ENCODE measurements around the gene WDR88.
A peak's percentile ranks its signal among the peaks of the same experiment; 100 is the strongest.
"Not testable (repeated sequence)": the region's sequence is repeated elsewhere in the genome, so short reads cannot be mapped to it uniquely, and the experiment has no call there.

Gene WDR88

GRCh38 chr19:33198169-33198568 is 66.3 kb downstream of the WDR88 start:
- DNase-seq (ENCODE audit: low spot score): no peak

- no peak for DNase-seq (ENCODE audit: low spot score)
Measured at GRCh38 chr19:33199441-33200265, 67.7 kb downstream of the WDR88 start.

- no peak for DNase-seq (ENCODE audit: low spot score)
Measured at GRCh38 chr19:33201473-33201872, 69.6 kb downstream of the WDR88 start.

- no peak for DNase-seq (ENCODE audit: low spot score)
Measured at GRCh38 chr19:33201886-33202545, 70.1 kb downstream of the WDR88 start.

- DNase-seq (ENCODE audit: low spot score): no peak
Measured at GRCh38 chr19:33202546-33203507, 70.9 kb downstream of the WDR88 start.

GRCh38 chr19:33203529-33203928 is 71.6 kb downstream of the WDR88 start:
- no peak for DNase-seq (ENCODE audit: low spot score)

- DNase-seq (ENCODE audit: low spot score): no peak
Measured at GRCh38 chr19:33204136-33204973, 72.4 kb downstream of the WDR88 start.

GRCh38 chr19:33205110-33205509 is 73.2 kb downstream of the WDR88 start:
- no peak for DNase-seq (ENCODE audit: low spot score)

GRCh38 chr19:33205531-33206260 is 73.8 kb downstream of the WDR88 start:
- DNase-seq (ENCODE audit: low spot score): no peak

GRCh38 chr19:33206261-33207039 is 74.5 kb downstream of the WDR88 start:
- DNase-seq (ENCODE audit: low spot score): no peak

GRCh38 chr19:33207040-33207620 is 75.2 kb downstream of the WDR88 start:
- DNase-seq (ENCODE audit: low spot score): no peak

GRCh38 chr19:33207903-33208302 is 76.0 kb downstream of the WDR88 start:
- DNase-seq (ENCODE audit: low spot score): no peak

GRCh38 chr19:33208371-33208895 is 76.5 kb downstream of the WDR88 start:
- no peak for DNase-seq (ENCODE audit: low spot score)

- DNase-seq (ENCODE audit: low spot score): peak; percentile 66
Measured at GRCh38 chr19:33208904-33209849, 77.3 kb downstream of the WDR88 start.

GRCh38 chr19:33209850-33210230 is 77.9 kb downstream of the WDR88 start:
- not testable (repeated sequence) for DNase-seq (ENCODE audit: low spot score)

GRCh38 chr19:33210266-33210940 is 78.5 kb downstream of the WDR88 start:
- no peak for DNase-seq (ENCODE audit: low spot score)

GRCh38 chr19:33211794-33212435 is 80.0 kb downstream of the WDR88 start:
- no peak for DNase-seq (ENCODE audit: low spot score)
